ENCODE results near the gene SMG6.

GRCh38 chr17:2016494-2016893 lies 287.1 kb downstream of the SMG6 start:
- no peak for TF ChIP-seq POLR2A (IDR thresholded peaks at IDR 0.05; ENCODE audit: low read length)
- TF ChIP-seq GATA1 (IDR thresholded peaks at IDR 0.05; ENCODE audit: low read depth, low read length): no peak

Data from erythroblast (primary cell).